Vagina (tissue), 2 donors: ENCODE measurements around the gene IWS1.

Experiments used
- POLR2A ChIP-seq, 2 donors: fragments of 450-650 bp; IDR thresholded peaks; one replicate each; pipeline ENCODE4 v1.6.1; 2017; ENCODE audit warnings: antibody characterized with exemption in 2 of 2, mild to moderate bottlenecking in 2 of 2, moderate library complexity in 2 of 2
- POLR2AphosphoS5 ChIP-seq, 2 donors: sonication (generic); formaldehyde crosslinking; IDR thresholded peaks; one replicate each; pipeline ENCODE4 v1.9.0; 2017; ENCODE audit warnings: antibody characterized with exemption in 2 of 2, mild to moderate bottlenecking in 2 of 2, low read depth in 1 of 2; ENCODE audit not compliant: insufficient read depth in 1 of 2
- TF ChIP-seq, protein P1 (sequence below), 3 experiments: fragments of 450-650 bp in 2 of 3; fragments of 200-600 bp in 1 of 3; sonication (generic) in 1 of 3; IDR thresholded peaks; one replicate each; pipeline ENCODE4 v1.5.1; 2017 to 2019; ENCODE audit warnings: antibody characterized with exemption in 3 of 3, mild to moderate bottlenecking in 2 of 3, moderate library complexity in 2 of 3

- TF ChIP-seq, protein P1, sequence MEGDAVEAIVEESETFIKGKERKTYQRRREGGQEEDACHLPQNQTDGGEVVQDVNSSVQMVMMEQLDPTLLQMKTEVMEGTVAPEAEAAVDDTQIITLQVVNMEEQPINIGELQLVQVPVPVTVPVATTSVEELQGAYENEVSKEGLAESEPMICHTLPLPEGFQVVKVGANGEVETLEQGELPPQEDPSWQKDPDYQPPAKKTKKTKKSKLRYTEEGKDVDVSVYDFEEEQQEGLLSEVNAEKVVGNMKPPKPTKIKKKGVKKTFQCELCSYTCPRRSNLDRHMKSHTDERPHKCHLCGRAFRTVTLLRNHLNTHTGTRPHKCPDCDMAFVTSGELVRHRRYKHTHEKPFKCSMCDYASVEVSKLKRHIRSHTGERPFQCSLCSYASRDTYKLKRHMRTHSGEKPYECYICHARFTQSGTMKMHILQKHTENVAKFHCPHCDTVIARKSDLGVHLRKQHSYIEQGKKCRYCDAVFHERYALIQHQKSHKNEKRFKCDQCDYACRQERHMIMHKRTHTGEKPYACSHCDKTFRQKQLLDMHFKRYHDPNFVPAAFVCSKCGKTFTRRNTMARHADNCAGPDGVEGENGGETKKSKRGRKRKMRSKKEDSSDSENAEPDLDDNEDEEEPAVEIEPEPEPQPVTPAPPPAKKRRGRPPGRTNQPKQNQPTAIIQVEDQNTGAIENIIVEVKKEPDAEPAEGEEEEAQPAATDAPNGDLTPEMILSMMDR (IDR thresholded peaks at IDR 0.05), result no peak
- TF ChIP-seq POLR2AphosphoS5 (IDR thresholded peaks at IDR 0.05; ENCODE audit: insufficient read depth in 1 of 2, low read depth in 1 of 2) (no peak), POLR2A (IDR thresholded peaks at IDR 0.05) (no peak)
Observed at GRCh38 chr2:127535422-127535901, 9.2 kb upstream of the IWS1 start, which contains the start of gene MYO7B.
